HG03460 (cell line): ENCODE data around the gene DOCK6.

Source experiments
- ATAC-seq: cut with Tn5 transposase; IDR thresholded peaks from one replicate; pipeline ENCODE4 v1.9.1; 2021; ENCODE audit not compliant: unreplicated experiment

The DOCK6 gene

GRCh38 chr19:11227195-11227886, 35.0 kb downstream of the DOCK6 start:
- no peak for ATAC-seq

GRCh38 chr19:11226716-11227166, 35.6 kb downstream of the DOCK6 start:
- ATAC-seq, result no peak

GRCh38 chr19:11225815-11226214, 36.5 kb downstream of the DOCK6 start:
- no peak for ATAC-seq

- ATAC-seq, result no peak
These were observed 37.2 kb downstream of the DOCK6 start for GRCh38 chr19:11225172-11225571.

- ATAC-seq, result no peak
These were observed 37.9 kb downstream of the DOCK6 start for GRCh38 chr19:11224429-11224828.

GRCh38 chr19:11223200-11223599, 39.1 kb downstream of the DOCK6 start:
- no peak for ATAC-seq

GRCh38 chr19:11221082-11221598, 41.2 kb downstream of the DOCK6 start:
- no peak for ATAC-seq

GRCh38 chr19:11214387-11214786, 47.9 kb downstream of the DOCK6 start:
- ATAC-seq, result no peak

- ATAC-seq, result no peak
These were observed 51.7 kb downstream of the DOCK6 start for GRCh38 chr19:11210656-11210928.

GRCh38 chr19:11209839-11210655, 52.3 kb downstream of the DOCK6 start:
- no peak for ATAC-seq

GRCh38 chr19:11208561-11209471, 53.5 kb downstream of the DOCK6 start:
- no peak for ATAC-seq

- ATAC-seq, result no peak
These were observed 56.3 kb downstream of the DOCK6 start for GRCh38 chr19:11205939-11206570.

- ATAC-seq, result no peak
These were observed 57.4 kb downstream of the DOCK6 start for GRCh38 chr19:11204943-11205349.

- no peak for ATAC-seq
These were observed 58.2 kb downstream of the DOCK6 start for GRCh38 chr19:11204076-11204602.

GRCh38 chr19:11203194-11204075, 58.9 kb downstream of the DOCK6 start:
- no peak for ATAC-seq

- ATAC-seq, result no peak
These were observed 59.7 kb downstream of the DOCK6 start for GRCh38 chr19:11202488-11203193.

GRCh38 chr19:11201791-11202190, 60.5 kb downstream of the DOCK6 start:
- no peak for ATAC-seq

- ATAC-seq, result no peak
These were observed 61.4 kb downstream of the DOCK6 start for GRCh38 chr19:11200931-11201330.

- no peak for ATAC-seq
These were observed 62.2 kb downstream of the DOCK6 start for GRCh38 chr19:11200015-11200574.
